HS-27A (cell line): ENCODE results near the gene MYO16.
"Not testable (repeated sequence)": the region's sequence is repeated elsewhere in the genome, so short reads cannot be mapped to it uniquely, and the experiment has no call there.

Experiments
- DNase-seq: peaks from one replicate; pipeline ENCODE4 v3.0.0-alpha.2; 2012; ENCODE audit warnings: low read depth, missing footprints

MYO16 gene

DNA sequence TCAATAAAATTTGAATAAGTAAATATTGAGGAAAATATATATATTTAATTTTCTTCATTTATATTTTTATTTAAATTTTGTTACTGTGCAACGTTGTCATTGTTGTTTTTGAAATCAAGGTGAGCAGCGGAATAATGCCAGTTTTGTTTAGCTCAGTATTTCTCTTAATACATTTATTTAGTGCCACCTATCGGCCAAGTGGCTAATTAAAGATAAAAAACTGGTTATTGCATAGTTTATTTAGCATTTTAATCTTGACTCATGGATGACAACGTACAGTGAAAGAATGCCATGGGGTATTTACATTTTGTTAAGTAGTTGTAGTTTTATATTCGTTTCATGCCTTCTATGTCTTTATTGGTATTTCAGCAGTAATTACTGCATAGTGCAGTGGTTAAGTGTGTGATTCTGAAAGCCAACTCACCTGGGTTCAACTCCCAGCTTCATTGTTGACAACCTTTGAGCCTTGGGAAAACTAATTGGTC is 265.9 kb downstream of the MYO16 start:
- DNase-seq = no peak

- DNase-seq = no peak
These were observed 268.5 kb downstream of the MYO16 start for GRCh38 chr13:108897955-108898354.

- no peak for DNase-seq
These were observed 273.2 kb downstream of the MYO16 start for GRCh38 chr13:108902405-108903155.

DNA sequence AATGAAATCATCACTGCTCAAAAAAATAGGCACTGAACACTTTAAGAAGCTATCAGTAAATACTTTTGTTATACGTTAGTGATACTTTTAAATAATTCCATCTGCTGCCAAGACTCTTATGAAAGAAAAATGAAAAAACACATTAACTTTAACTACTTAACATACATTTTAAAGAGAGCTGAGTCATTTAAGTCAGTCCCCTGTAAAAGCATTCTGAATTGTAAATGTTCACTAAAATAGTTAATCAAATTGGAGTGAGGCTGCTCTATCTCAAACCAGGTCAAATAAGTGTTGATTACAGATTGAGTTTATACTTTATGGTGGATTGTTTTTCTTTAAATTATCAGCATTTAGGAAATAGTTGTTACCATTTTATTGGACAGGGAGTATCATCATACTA is 274.2 kb downstream of the MYO16 start:
- DNase-seq = no peak

- no peak for DNase-seq
These were observed 282.4 kb downstream of the MYO16 start for GRCh38 chr13:108911807-108912206.

DNA sequence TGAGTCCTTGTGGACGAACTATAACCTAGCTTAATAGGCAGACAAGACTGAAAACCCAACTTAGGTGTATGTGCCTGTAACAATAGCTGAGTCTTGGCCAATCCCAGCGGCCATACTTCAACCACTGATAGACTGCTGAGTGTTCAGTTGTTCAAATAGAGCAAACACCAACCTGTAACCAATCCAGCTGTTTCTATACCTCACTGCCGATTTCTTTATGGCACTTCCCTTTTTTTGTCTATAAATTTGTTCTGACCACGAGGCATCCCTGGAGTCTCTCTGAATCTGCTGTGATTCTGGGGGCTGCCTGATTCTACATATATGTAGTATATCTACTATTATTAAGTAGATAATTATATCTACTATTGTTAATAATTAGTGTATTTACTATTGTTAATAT is 284.3 kb downstream of the MYO16 start:
- not testable (repeated sequence) for DNase-seq

DNA sequence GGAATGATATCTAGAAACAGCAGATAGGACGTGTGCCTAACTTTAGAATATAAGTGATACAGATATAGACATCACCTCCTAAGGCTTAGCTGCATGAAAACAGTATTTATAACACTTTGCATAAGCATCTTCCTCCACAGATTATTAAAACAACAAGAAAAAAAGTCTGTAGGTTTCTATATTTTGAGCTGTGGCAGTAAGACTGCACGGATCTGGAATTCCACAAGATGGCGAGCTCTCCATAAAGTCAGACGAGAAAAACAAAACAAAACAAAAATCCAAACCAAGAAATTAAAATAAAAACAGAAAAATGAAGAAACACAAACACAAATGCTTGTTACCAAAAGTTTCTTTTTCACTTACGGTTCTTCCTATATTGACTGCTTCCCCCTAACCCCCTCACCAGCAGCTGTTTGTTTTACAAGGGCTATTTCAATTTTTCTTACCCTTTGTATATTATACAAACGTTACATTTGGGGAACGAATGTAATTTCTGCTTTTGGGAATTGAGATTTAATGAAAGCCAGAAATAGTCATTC is 285.8 kb downstream of the MYO16 start:
- no peak for DNase-seq

DNA sequence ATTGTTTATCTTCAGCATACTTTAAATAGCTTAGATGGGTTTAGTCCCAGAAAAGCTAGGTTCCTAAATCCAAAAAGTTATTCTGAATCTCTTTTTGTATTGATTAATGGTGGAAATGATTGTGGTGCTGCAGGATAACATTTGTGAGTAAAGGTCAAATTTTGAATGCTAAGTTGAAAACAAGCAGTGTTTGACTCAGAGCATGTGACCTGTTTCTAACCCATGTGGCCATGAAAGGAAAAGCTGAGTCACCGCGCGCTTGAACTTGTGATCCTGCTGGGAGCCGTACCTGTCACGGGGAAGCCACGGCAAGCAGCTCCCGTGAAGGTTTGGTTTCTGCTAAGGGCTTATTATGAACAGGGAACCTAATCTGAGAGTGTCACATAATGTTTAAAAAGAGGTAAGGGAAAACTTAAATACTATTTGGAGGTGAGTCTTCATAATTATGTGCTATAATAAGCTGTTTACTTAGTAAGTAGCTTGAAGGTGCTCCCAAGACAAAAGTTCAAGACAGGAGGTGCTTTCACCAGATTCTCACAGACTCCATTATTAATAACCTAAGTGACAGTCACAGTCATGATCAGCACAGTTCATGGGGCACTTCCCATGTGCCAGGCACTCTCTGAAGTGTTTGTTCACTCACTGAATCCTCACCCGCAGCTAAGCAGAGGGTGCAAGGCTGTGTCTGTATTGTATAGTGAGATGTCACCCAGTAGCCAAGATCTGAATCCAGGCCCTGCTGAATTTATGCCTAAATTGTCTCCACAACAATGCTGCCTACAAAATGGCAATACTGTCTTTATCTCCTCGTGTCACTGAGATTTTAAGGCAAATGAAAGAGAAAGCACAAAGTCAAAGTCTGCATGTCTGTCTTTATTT is 286.5 kb downstream of the MYO16 start:
- DNase-seq = no peak

DNA sequence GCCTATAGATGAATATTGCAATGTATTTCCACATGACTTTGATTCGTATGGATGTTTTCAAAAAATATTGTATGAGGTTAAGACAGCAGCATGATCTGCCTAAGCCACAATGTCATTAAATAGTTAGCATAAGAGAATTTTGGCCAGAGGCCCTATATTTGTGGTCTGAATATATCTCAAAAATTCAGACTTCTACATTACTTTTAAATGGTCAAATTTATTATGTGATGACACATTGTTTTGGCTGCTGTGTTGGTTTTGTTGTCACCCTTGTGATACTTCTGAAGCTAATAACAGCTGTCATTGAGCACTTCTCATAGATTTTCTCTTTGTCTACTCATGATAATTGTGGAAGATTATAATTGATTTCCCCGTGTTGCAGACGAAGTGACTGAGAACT is 288.2 kb downstream of the MYO16 start:
- no peak for DNase-seq

GRCh38 chr13:108919036-108919907 is 289.9 kb downstream of the MYO16 start:
- DNase-seq = no peak

- no peak for DNase-seq
These were observed 290.7 kb downstream of the MYO16 start for GRCh38 chr13:108920137-108920536.

DNA sequence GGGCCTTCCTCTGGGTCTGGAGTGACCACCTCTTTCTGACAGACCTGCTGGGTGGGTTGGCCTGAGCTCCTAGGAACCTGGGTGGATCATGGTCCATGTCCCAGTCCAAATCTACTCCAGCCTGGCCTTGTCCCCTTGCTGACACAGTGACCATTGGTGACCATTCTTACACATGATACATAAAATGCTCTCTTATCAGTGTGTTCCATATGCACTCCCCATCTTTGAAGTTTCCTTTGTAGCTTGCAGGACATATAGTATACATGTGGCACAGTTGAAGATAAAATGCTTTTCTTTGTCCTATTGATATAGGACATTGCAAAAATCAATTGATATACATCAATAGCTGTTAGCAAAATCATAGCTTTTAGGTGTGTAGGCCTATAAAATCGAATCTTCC is 291.8 kb downstream of the MYO16 start:
- DNase-seq = no peak

GRCh38 chr13:108922108-108922507 is 292.7 kb downstream of the MYO16 start:
- DNase-seq = no peak

GRCh38 chr13:108923386-108924047 is 294.1 kb downstream of the MYO16 start:
- DNase-seq = no peak

DNA sequence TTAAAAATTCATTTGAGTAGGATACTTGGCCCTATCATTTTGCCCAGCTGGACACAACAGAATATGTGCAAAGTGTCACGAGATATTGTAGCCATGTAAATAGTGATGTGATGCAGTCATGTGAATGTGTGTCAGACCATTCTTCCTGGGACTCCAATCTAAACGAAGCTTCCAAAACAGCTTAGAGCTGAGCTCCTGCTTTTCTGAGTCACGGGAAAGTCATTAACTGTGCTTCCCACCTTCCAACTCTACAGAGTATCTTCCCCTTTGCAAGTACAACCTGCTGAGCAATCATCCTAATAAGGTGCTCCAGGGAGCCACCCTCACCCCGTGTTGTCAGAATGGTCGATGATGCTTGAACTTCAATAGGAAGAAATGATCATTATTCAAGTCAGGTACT is 294.7 kb downstream of the MYO16 start:
- no peak for DNase-seq

- no peak for DNase-seq
These were observed 295.1 kb downstream of the MYO16 start for GRCh38 chr13:108924541-108924940.

- no peak for DNase-seq
These were observed 295.7 kb downstream of the MYO16 start for GRCh38 chr13:108925070-108925469.

- no peak for DNase-seq
These were observed 297.5 kb downstream of the MYO16 start for GRCh38 chr13:108926862-108927261.

GRCh38 chr13:108927615-108928014 is 298.2 kb downstream of the MYO16 start:
- DNase-seq = no peak

DNA sequence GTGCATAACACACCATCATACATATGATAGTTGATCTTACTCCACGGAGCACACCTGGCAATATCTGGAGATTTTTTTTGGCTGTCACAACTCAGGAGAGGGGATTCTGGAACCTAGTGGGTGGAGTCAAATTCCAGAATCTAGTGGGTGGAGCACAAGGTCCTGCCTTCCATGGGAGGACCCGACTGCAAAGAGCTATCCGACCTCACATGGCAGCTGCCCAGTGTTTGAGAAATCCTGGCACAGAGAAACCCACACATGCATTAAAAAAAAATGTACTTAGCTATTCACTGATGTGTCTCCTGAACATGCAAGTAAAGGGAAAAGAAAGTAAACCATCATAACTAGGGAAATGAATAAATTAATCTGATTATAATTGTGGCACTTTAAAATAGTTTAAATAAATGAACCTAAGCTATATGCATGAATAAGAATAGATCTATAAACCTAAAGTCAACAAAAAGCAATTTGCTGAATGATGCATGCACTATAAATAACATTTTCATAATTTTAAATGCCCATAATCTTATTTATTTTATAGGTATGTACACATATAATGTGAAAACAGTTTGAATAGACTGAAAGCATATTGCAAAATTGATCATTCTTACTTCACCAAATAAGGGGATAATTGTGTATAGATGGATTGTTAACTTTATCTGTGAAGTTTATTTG is 300.3 kb downstream of the MYO16 start:
- no peak for DNase-seq

- DNase-seq = no peak
These were observed 302.8 kb downstream of the MYO16 start for GRCh38 chr13:108932196-108932595.
